IMR-90 (cell line): Measurements from ENCODE around the gene TREM2. TPM values are rescaled to one million over a fixed set of nuclear protein-coding genes. Genes with fewer than 3 reads are reported as not detected.

Source experiments
- ATAC-seq: fragments of 200-7000 bp; cut with Tn5 transposase; 2 replicates; pipeline ENCODE4 v1.9.1; 2020; ENCODE audit warnings: low read depth, mild to moderate bottlenecking, moderate library complexity
- BruUV-seq: library from RNA; stranded (reverse); fragments of 400-500 nt; replicated peaks from 2 replicates; lab custom pipeline; 2021; lab: Mats Ljungman, UMichigan
- CTCF ChIA-PET: fragments of 300-600 bp; formaldehyde crosslinking; extraction: SDS; loops from one replicate; lab custom pipeline; 2021; ENCODE audit warnings: antibody characterized with exemption; lab: Yijun Ruan, JAX
- POLR2A ChIA-PET: fragments of 300-600 bp; sonication (Branson Sonifier 250); formaldehyde crosslinking; loops from one replicate; lab custom pipeline; 2022; ENCODE audit warnings: antibody characterized with exemption; ENCODE audit not compliant: unreplicated experiment; lab: Charles Lee
- DNase-seq: peaks from one replicate; pipeline ENCODE4 v3.0.0; 2013
- H2AFZ ChIP-seq: replicated peaks from 2 replicates; pipeline ENCODE3; 2013; ENCODE audit warnings: low read length, mild to moderate bottlenecking; ENCODE audit not compliant: poor library complexity
- H2AK5ac ChIP-seq: 2 replicates; pipeline ENCODE4 v1.6.1; 2013; ENCODE audit warnings: low read depth, low read length, inconsistent platforms
- H2AK9ac ChIP-seq: replicated peaks from 2 replicates; pipeline ENCODE3; 2013; ENCODE audit warnings: mild to moderate bottlenecking, low read depth, low read length, moderate library complexity; ENCODE audit not compliant: poor library complexity
- H2BK120ac ChIP-seq: 2 replicates; pipeline ENCODE4 v1.6.1; 2013; ENCODE audit warnings: low read depth, low read length, inconsistent platforms
- H2BK15ac ChIP-seq: 3 replicates; pipeline ENCODE4 v1.6.1; 2013; ENCODE audit warnings: low read depth, low read length, inconsistent platforms
- H2BK20ac ChIP-seq: 2 replicates; pipeline ENCODE4 v1.6.1; 2013; ENCODE audit warnings: low read depth, mild to moderate bottlenecking, inconsistent platforms, low read length, moderate library complexity
- H2BK5ac ChIP-seq: 2 replicates; pipeline ENCODE4 v1.6.1; 2013; ENCODE audit warnings: mild to moderate bottlenecking, low read depth, low read length, inconsistent platforms; ENCODE audit not compliant: poor library complexity, severe bottlenecking
- H3K14ac ChIP-seq: replicated peaks from 2 replicates; pipeline ENCODE4 v1.6.1; 2013; ENCODE audit warnings: low read depth, low read length, inconsistent platforms
- H3K18ac ChIP-seq: 2 replicates; pipeline ENCODE4 v1.6.1; 2013; ENCODE audit warnings: low read depth, low read length, control low read depth
- H3K23ac ChIP-seq: 2 replicates; pipeline ENCODE4 v1.6.1; 2013; ENCODE audit warnings: low read depth, low read length, inconsistent platforms
- H3K27ac ChIP-seq: 2 replicates; pipeline ENCODE4 v1.5.1; 2013; ENCODE audit warnings: mild to moderate bottlenecking, control low read depth, low read length; ENCODE audit not compliant: insufficient read depth
- H3K27me3 ChIP-seq: 2 replicates; pipeline ENCODE4 v1.6.1; 2013; ENCODE audit warnings: low read length; ENCODE audit not compliant: control insufficient read depth, insufficient read depth
- H3K36me3 ChIP-seq: 2 replicates; pipeline ENCODE4 v1.6.1; 2013; ENCODE audit warnings: low read length, mixed read lengths; ENCODE audit not compliant: control insufficient read depth, insufficient read depth
- H3K4ac ChIP-seq: 2 replicates; pipeline ENCODE4 v1.6.1; 2013; ENCODE audit warnings: low read depth, low read length, inconsistent platforms
- H3K4me1 ChIP-seq: 2 replicates; pipeline ENCODE4 v1.6.1; 2013; ENCODE audit warnings: low read length, mixed read lengths; ENCODE audit not compliant: control insufficient read depth, insufficient read depth
- H3K4me2 ChIP-seq: 2 replicates; pipeline ENCODE4 v1.6.1; 2013; ENCODE audit warnings: low read depth, mild to moderate bottlenecking, control low read depth, low read length, moderate library complexity
- H3K4me3 ChIP-seq: 2 replicates; pipeline ENCODE4 v1.5.1; 2013; ENCODE audit warnings: low read depth, mild to moderate bottlenecking, control low read depth, low read length, moderate library complexity; ENCODE audit not compliant: insufficient read depth
- H3K56ac ChIP-seq: 2 replicates; pipeline ENCODE4 v1.6.1; 2013; ENCODE audit warnings: low read length, inconsistent platforms; ENCODE audit not compliant: insufficient read depth; ENCODE audit errors: extremely low read depth
- H3K79me1 ChIP-seq, 2 experiments: 2 replicates each; pipeline ENCODE4 v1.6.1; 2013; ENCODE audit warnings: low read length in 2 of 2, inconsistent platforms in 1 of 2, low read depth in 1 of 2
- H3K9ac ChIP-seq: 2 replicates; pipeline ENCODE4 v1.6.1; 2013; ENCODE audit warnings: low read depth, low read length, control low read depth
- H3K9me1 ChIP-seq: 2 replicates; pipeline ENCODE4 v1.6.1; 2013; ENCODE audit warnings: low read length, inconsistent platforms; ENCODE audit not compliant: insufficient read depth
- H3K9me3 ChIP-seq: 2 replicates; pipeline ENCODE4 v1.6.1; 2013; ENCODE audit warnings: low read length; ENCODE audit not compliant: control insufficient read depth, insufficient read depth
- H4K20me1 ChIP-seq: 2 replicates; pipeline ENCODE4 v1.6.1; 2013; ENCODE audit warnings: low read length, inconsistent platforms; ENCODE audit not compliant: insufficient read depth
- H4K5ac ChIP-seq: 2 replicates; pipeline ENCODE4 v1.6.1; 2013; ENCODE audit warnings: mild to moderate bottlenecking, low read depth, low read length, control low read depth
- H4K8ac ChIP-seq, 2 experiments: 2 replicates each; pipeline ENCODE4 v1.6.1; 2013; ENCODE audit warnings: low read depth in 2 of 2, low read length in 2 of 2, control low read depth in 1 of 2, inconsistent platforms in 1 of 2
- H4K91ac ChIP-seq: 2 replicates; pipeline ENCODE4 v1.6.1; 2013; ENCODE audit warnings: low read depth, low read length, inconsistent platforms; ENCODE audit not compliant: insufficient read depth
- MXI1 ChIP-seq: IDR thresholded peaks from 2 replicates; pipeline ENCODE4 v1.6.1; 2012; ENCODE audit warnings: low read depth, mild to moderate bottlenecking, low read length, moderate library complexity, borderline replicate concordance
- WGBS, 2 experiments: methylation state at CpG; one replicate each; pipeline versions ENCODE4 v1.1.5 to v1.1.7; 2013; ENCODE audit warnings: missing lambda C conversion rate in 2 of 2; ENCODE audit not compliant: insufficient read length in 1 of 2; ENCODE audit errors: extremely low coverage in 2 of 2; 5-methylcytosine and 5-hydroxymethylcytosine counted together
- dilution Hi-C: fragments of 300-500 bp; cut with HindIII; formaldehyde crosslinking; loops from one replicate; pipeline ENCODE4 v1.14.3; 2018; ENCODE audit warnings: low sequenced_read_pairs; ENCODE audit not compliant: unreplicated experiment
- in situ Hi-C: fragments of 300-500 bp; cut with MboI; formaldehyde crosslinking; loops from 3 replicates; pipeline ENCODE4 v1.14.3; 2019; ENCODE audit warnings: low sequenced_read_pairs, inconsistent platforms, mixed read lengths
- intact Hi-C: fragments of 100-400 bp; cut with micrococcal nuclease; formaldehyde crosslinking; loops from 2 replicates; pipeline ENCODE4 v1.10.0; 2022
- polyA plus RNA-seq, 3 experiments: library from polyadenylated mRNA; depleted of rRNA; stranded (reverse); fragments of >200 nt; gene quantifications; 2 replicates each; pipeline ENCODE4 v1.2.3, GENCODE V29; 2012; ENCODE audit warnings: low replicate concordance in 1 of 3
- total RNA-seq: library from RNA; depleted of rRNA; stranded (reverse); fragments of >200 nt; gene quantifications from 2 replicates; pipeline ENCODE4 v1.2.3, GENCODE V29; 2012
- TF ChIP-seq, protein P1 (sequence below): fragments of 150-350 bp; IDR thresholded peaks from 2 replicates; pipeline ENCODE4 v1.6.1; 2016; ENCODE audit warnings: low read depth, mild to moderate bottlenecking, low read length, moderate library complexity, borderline replicate concordance

Gene TREM2
- total and polyA plus RNA-seq, 2 of the 4 experiments (the other 2 are of a cell fraction): not detected

- Histone ChIP-seq H3K9me1 (no peaks in the 10 kb centered on the region), H2BK15ac (no peak overlapping the region), H2AK9ac (no peak overlapping the region), H3K18ac (no peak overlapping the region), H2AK5ac (no peak overlapping the region), H3K27me3 (no peaks in the 10 kb centered on the region), H2BK120ac (no peak overlapping the region), H3K36me3 (no peaks in the 10 kb centered on the region), H4K91ac (no peak overlapping the region), H3K4me1 (no peaks in the 10 kb centered on the region), H4K5ac (no peak overlapping the region), H2AFZ (no peak overlapping the region), H3K23ac (no peak overlapping the region), H3K56ac (no peak overlapping the region), H3K27ac (no peak overlapping the region), H3K14ac (no peak overlapping the region), H2BK20ac (no peak overlapping the region), H3K9me3 (no peaks in the 10 kb centered on the region), H4K8ac (no peak overlapping the region), H3K9ac (no peak overlapping the region), H3K4ac (no peak overlapping the region), H2BK5ac (no peak overlapping the region), H3K4me2 (no peak overlapping the region), H4K20me1 (no peaks in the 10 kb centered on the region), H3K4me3 (no peak overlapping the region), H3K79me1 (no peaks in the 10 kb centered on the region)
- ChIA-PET CTCF (no interaction called here), POLR2A (no interaction called here)
- BruUV-seq: no TSS peak
- intact Hi-C loops (no loop called here), dilution Hi-C loops (no loop called here), in situ Hi-C loops (no loop called here)
- TF ChIP-seq MXI1: no peak
- TF ChIP-seq, protein P1, sequence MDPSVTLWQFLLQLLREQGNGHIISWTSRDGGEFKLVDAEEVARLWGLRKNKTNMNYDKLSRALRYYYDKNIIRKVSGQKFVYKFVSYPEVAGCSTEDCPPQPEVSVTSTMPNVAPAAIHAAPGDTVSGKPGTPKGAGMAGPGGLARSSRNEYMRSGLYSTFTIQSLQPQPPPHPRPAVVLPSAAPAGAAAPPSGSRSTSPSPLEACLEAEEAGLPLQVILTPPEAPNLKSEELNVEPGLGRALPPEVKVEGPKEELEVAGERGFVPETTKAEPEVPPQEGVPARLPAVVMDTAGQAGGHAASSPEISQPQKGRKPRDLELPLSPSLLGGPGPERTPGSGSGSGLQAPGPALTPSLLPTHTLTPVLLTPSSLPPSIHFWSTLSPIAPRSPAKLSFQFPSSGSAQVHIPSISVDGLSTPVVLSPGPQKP: no peak
- DNase-seq (no peak), ATAC-seq (no peak)
- no CpG with 5 or more reads among the region's 1 CpG for WGBS, 2 experiments
Measured at GRCh38 chr6:41147917-41148316, 15.0 kb downstream of the TREM2 start.
